ENCODE results near the gene VGLL4.
"Not testable (repeated sequence)": the region's sequence is repeated elsewhere in the genome, so short reads cannot be mapped to it uniquely, and the experiment has no call there.

The VGLL4 gene

DNA sequence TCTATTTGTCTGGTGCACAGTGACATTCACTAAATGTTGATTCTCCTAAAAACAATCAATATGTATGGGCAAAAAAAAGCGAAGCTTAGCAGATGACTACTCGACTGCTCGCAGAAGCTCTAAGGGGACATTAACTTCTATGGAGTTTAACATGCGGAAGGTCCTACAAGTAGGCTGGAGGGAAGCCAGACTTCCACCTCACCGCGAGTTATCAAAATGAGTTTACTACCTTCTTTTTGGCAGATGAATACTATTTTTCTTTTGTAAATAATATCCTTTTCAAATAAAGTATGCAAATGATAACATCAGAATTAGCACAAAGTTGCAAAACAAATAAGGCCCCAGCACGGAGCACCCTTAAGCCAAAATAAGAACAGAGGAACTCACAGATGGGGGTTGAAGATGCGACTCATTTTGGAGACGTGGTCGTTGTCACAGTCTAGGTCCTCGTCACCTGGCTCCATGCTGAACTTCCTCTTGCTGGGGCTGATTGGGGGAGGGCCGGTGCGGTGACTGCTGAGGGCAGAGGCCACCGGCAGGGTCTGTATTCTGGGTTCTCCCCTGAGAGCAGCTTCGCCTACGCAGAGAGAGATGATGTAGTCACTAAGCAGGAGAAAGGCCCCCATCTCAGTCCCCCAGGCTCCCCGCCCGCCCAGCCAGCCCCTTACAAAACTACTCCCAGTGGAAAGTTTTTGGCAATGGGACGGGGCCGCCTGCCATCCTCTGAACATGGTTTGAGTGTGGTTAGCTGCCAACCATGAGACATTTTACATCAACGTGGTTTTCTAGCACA is 42.1 kb downstream of the VGLL4 start:
- TF ChIP-seq, protein P1, sequence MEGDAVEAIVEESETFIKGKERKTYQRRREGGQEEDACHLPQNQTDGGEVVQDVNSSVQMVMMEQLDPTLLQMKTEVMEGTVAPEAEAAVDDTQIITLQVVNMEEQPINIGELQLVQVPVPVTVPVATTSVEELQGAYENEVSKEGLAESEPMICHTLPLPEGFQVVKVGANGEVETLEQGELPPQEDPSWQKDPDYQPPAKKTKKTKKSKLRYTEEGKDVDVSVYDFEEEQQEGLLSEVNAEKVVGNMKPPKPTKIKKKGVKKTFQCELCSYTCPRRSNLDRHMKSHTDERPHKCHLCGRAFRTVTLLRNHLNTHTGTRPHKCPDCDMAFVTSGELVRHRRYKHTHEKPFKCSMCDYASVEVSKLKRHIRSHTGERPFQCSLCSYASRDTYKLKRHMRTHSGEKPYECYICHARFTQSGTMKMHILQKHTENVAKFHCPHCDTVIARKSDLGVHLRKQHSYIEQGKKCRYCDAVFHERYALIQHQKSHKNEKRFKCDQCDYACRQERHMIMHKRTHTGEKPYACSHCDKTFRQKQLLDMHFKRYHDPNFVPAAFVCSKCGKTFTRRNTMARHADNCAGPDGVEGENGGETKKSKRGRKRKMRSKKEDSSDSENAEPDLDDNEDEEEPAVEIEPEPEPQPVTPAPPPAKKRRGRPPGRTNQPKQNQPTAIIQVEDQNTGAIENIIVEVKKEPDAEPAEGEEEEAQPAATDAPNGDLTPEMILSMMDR (IDR thresholded peaks at IDR 0.05; ENCODE audit: control insufficient read depth, insufficient read depth, low read depth, low read length, missing control alignments) = no peak
- no peak for DNase-seq (ENCODE audit: low read depth)
- H3K4me3 ChIP-seq (ENCODE audit: control insufficient read depth, low read depth, low read length) = no peak overlapping the region

DNA sequence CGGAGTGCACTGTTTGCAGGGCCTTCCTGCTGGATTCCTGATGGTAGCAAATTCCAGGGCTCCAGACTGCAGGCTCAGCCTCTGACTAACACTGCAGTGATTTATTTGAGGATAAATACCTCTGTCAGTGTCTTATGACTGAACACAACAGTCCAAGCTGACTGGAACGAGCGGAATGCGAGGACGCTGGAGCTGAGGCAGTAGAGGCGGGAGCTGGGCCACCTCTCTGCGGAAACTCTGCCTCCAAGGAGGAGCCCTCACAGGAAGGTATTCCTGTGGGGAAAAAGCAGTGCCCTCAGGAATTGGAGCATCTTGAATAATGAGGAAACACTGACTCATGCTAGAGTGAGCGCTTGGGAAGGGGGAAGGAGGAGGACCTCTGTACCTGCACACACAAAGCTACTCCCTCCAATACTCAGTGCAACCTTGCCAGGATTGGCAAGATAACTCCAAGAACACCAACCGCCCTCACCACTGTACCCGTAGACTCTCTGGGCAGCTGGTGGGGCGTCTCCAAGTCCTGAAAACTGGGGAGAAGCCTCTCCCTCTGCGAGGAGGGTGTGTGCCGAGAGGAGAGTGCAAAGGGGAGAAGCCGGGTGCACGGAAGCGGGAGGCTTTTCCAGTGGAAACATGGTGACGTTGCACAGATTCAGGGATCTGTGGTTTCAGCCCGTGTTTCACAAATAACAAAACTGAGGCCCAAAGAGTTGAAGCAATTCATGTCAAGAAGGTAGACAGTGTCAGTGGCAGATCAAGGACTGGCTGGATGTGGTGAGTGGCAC is 43.0 kb downstream of the VGLL4 start:
- TF ChIP-seq, protein P1 (IDR thresholded peaks at IDR 0.05; ENCODE audit: control insufficient read depth, insufficient read depth, low read depth, low read length, missing control alignments) = no peak
- peak; percentile 99 for DNase-seq (ENCODE audit: low read depth)
- no peak overlapping the region; the same call in 1 of the 2 replicates for H3K4me3 ChIP-seq (ENCODE audit: control insufficient read depth, low read depth, low read length)

DNA sequence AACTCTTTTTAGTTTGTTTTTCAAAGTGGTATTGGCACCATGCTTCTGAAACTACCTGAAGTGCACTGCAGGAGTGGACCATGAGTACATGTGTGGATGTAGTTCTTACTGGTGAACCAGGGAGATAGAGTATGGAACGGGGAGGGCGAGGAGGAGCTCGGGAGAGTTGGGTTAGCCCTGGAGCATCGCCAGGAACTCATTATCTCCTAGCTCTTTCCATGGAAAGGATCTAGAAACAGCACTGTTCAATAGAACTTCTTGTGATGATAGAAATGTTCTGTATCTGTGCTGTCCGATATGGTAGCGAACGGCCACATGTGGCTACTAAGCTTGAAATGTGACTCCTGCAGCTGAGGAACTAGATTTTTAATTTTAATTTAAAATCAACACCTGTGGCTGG is 47.3 kb downstream of the VGLL4 start:
- TF ChIP-seq, protein P1 (IDR thresholded peaks at IDR 0.05; ENCODE audit: control insufficient read depth, insufficient read depth, low read depth, low read length, missing control alignments) = no peak
- no peak overlapping the region for H3K4me3 ChIP-seq (ENCODE audit: control insufficient read depth, low read depth, low read length)
- no peak for DNase-seq (ENCODE audit: low read depth)

DNA sequence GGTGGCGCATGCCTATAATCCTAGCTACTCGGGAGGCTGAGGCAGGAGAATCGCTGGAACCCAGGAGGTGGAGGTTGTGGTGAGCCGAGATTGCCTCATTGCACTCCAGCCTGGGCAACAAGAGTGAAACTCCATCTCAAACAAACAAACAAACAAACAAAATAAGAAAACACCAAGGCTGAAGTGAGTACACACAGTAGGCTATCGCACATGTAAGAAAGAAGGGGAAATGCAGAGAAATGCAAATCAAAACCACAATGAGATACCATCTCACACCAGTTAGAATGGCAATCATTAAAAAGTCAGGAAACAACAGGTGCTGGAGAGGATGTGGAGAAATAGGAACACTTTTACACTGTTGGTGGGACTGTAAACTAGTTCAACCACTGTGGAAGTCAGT is 48.7 kb downstream of the VGLL4 start:
- DNase-seq (ENCODE audit: low read depth); H3K4me3 ChIP-seq (ENCODE audit: control insufficient read depth, low read depth, low read length): not testable (repeated sequence)

DNA sequence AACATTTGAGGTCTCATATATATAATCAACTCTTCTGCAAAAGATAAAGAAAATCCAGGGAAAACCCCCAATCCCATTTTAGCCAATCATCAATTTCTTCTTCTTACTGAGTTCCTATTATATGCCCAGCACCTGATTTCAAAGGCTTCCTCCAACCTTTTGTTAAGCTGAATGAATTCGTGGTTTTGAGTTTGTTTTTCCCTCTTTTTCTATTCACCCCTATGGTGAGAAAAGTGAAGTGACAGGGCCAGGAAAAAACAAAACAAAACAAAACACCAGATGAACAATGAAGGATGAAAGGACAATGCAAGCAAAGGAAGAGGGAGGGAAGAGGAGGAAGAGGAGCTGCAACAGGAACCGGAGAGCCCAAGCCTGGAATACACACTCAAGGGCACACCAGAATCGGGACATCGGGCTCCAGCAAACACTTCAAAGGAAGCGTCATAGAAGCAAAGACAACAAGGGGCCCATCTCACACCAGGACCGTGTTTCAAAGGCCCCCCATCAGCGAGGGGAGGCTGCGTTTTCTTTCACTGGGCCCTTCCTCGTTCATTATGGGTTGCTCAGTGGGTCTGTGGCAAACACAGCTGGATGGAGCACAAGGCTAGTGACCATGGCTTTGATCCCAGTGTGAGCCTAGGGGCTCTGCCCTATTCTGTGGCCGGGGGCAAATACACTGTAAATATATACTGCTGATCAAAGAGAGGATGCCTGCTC is 50.2 kb downstream of the VGLL4 start:
- no peak overlapping the region for H3K4me3 ChIP-seq (ENCODE audit: control insufficient read depth, low read depth, low read length)
- no peak for DNase-seq (ENCODE audit: low read depth)
- TF ChIP-seq, protein P1 (IDR thresholded peaks at IDR 0.05; ENCODE audit: control insufficient read depth, insufficient read depth, low read depth, low read length, missing control alignments) = no peak

DNA sequence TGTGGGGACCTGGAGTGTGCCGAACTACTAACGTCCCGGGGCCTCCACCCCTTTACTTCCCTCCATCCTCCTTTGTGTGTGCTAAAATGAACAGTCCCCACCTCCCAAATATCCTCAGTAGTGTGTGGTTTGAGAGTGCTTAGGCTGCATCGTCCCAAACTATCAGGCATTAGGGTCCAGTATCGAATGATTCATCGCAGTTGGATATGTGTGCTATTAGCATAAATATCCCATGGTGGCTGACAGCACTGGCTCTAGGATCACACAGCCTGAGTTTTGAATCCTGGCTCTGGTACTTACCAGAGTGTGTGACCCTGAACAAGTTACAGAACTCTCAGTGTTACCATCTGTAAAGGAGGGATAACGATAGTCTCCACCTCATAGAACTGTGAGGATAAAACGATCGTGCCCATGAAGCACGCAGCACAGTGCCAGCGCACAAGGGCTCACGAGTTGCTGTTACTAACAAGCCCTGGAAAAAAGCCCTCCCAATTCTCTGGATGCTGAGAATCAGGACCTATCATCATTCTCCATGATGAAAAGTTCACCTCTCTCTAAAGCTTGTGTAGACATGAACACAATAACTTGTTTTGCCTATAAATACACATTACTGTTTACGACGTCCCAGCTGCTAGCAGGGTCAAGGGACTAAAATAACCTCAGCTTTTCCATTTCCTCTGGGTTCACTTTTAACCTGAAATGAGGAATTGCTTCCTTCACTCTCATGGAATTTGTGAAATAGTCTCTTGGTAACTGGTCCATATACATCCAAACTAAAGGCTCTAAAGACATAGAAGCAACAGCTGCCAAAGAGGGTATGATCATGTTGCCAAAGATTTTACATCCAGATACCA is 51.0 kb downstream of the VGLL4 start:
- DNase-seq (ENCODE audit: low read depth) = no peak
- TF ChIP-seq, protein P1 (IDR thresholded peaks at IDR 0.05; ENCODE audit: control insufficient read depth, insufficient read depth, low read depth, low read length, missing control alignments) = no peak
- no peak overlapping the region for H3K4me3 ChIP-seq (ENCODE audit: control insufficient read depth, low read depth, low read length)
